ENCODE results near the gene TBL1X. TPM values are rescaled to one million over a fixed set of nuclear protein-coding genes. Genes with fewer than 3 reads are reported as not detected.

The TBL1X gene
- total RNA-seq, 1 donor from 2014 or later, result 21.4 TPM

DNA sequence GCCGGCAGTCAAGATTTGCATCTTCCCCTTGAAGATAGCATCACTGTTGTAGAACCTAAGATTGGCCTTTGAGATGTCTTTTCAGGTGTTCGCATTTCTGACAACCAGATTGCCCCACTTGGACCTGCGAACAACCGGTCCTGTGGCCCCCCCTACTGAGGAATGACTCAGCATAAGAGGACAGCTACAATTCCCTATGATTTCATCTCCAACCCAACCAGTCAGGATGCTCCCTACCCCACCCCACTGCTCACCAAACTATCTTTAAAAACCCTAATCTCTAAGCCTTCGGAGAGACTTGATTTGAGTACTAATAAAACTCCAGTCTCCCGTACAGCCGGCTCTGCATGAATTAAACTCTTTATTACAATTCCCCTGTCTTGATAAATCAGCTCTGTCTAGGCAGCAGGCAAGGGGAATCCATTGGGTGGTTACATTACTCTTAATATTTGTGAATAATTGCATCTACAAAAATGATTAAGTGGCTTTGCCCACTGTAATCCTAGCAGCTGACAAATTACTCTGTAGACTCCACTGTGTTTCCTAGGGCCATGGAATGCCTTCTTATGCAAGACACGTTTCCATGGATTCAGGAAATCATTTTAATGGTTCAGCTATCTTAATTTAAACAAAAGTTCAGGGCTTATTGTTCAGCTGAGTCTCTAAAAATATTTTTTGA is 205.4 kb downstream of the TBL1X start:
- no peak overlapping the region for H3K4me3 Mint-ChIP-seq (ENCODE audit: unreplicated experiment)
- H3K27ac Mint-ChIP-seq (ENCODE audit: unreplicated experiment), result peak overlapping the region; percentile 39
- H3K36me3 Mint-ChIP-seq (ENCODE audit: low read depth), result peaks cover 4% of the 10 kb centered on the region
- DNase-seq (ENCODE audit: low spot score), result no peak
- TF ChIP-seq, protein P1, sequence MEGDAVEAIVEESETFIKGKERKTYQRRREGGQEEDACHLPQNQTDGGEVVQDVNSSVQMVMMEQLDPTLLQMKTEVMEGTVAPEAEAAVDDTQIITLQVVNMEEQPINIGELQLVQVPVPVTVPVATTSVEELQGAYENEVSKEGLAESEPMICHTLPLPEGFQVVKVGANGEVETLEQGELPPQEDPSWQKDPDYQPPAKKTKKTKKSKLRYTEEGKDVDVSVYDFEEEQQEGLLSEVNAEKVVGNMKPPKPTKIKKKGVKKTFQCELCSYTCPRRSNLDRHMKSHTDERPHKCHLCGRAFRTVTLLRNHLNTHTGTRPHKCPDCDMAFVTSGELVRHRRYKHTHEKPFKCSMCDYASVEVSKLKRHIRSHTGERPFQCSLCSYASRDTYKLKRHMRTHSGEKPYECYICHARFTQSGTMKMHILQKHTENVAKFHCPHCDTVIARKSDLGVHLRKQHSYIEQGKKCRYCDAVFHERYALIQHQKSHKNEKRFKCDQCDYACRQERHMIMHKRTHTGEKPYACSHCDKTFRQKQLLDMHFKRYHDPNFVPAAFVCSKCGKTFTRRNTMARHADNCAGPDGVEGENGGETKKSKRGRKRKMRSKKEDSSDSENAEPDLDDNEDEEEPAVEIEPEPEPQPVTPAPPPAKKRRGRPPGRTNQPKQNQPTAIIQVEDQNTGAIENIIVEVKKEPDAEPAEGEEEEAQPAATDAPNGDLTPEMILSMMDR (IDR thresholded peaks at IDR 0.05), result no peak
- H3K27me3 Mint-ChIP-seq (ENCODE audit: low read depth), result no peaks in the 10 kb centered on the region
- H3K9me3 Mint-ChIP-seq (ENCODE audit: low read depth), result peaks cover 13% of the 10 kb centered on the region
- H3K4me1 Mint-ChIP-seq (ENCODE audit: low read depth), result peaks cover 49% of the 10 kb centered on the region

DNA sequence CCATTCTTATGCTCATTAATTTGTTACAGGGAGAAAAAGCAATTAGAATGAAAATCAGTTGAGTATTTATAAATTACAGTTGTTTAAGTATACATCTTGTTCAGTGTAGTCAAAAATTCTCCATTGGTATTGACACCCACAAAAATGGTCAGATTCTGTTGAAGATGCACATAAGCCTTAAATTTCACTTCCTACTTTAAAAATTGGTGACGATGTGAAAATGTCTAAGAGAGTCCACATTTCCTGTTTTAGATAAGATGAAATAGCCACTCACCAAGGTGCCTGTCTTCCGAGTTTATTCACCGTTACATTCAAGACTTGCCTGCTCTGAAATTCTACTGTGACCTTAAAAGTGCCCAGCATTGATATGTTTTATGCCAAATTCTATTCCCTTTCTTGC is 207.1 kb downstream of the TBL1X start:
- Mint-ChIP-seq H3K9me3 (ENCODE audit: low read depth) (peaks cover 14% of the 10 kb centered on the region), H3K4me3 (ENCODE audit: unreplicated experiment) (no peak overlapping the region), H3K27ac (ENCODE audit: unreplicated experiment) (no peak overlapping the region), H3K27me3 (ENCODE audit: low read depth) (no peaks in the 10 kb centered on the region), H3K4me1 (ENCODE audit: low read depth) (peaks cover 40% of the 10 kb centered on the region), H3K36me3 (ENCODE audit: low read depth) (peaks cover 4% of the 10 kb centered on the region)
- TF ChIP-seq, protein P1 (IDR thresholded peaks at IDR 0.05), result no peak
- DNase-seq (ENCODE audit: low spot score), result no peak

DNA sequence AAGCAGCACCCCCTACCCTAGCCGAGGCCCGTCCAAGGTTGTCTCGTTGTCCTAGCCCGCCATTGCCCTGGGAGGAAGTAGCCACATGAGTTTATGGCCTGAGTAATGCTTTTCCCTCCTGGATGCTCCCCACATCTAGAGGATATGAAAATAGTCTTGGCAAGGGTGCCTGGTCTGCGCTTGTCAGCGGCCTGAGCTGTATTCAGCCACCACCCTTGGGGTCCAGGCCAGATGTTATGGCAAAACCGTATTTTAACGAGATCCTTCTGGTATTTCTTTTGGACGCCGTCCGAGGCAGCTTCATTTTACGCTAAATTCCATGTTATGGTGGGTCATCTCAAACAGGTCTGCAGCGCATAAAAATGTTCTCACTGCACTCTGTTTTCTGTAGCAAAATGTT is 211.4 kb downstream of the TBL1X start:
- Mint-ChIP-seq H3K4me3 (ENCODE audit: unreplicated experiment) (no peak overlapping the region), H3K36me3 (ENCODE audit: low read depth) (peaks cover 4% of the 10 kb centered on the region), H3K27me3 (ENCODE audit: low read depth) (no peaks in the 10 kb centered on the region), H3K27ac (ENCODE audit: unreplicated experiment) (no peak overlapping the region), H3K4me1 (ENCODE audit: low read depth) (peaks cover 13% of the 10 kb centered on the region), H3K9me3 (ENCODE audit: low read depth) (peaks cover 21% of the 10 kb centered on the region)
- DNase-seq (ENCODE audit: low spot score), result no peak
- TF ChIP-seq, protein P1 (IDR thresholded peaks at IDR 0.05), result no peak

DNA sequence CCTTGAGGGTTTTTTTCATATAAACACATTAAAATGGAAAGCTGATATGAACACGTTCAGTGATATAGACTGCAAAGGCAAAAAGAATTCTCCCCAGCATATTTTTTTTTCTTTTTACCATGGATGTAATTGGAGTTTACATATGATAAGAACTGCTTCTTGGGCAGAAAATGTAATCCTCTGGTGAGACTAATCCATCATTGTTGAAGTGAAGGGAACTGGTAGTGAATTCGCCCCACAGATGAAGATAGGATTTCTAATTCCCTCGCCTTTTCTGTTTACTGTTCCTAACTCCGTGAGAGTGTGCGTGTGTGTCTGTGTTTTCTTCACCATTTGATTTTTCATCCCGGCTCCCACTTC is 211.9 kb downstream of the TBL1X start:
- Mint-ChIP-seq H3K4me3 (ENCODE audit: unreplicated experiment) (no peak overlapping the region), H3K4me1 (ENCODE audit: low read depth) (peaks cover 12% of the 10 kb centered on the region), H3K36me3 (ENCODE audit: low read depth) (peaks cover 4% of the 10 kb centered on the region), H3K27me3 (ENCODE audit: low read depth) (no peaks in the 10 kb centered on the region), H3K9me3 (ENCODE audit: low read depth) (peaks cover 21% of the 10 kb centered on the region), H3K27ac (ENCODE audit: unreplicated experiment) (no peak overlapping the region)
- TF ChIP-seq, protein P1 (IDR thresholded peaks at IDR 0.05), result no peak
- DNase-seq (ENCODE audit: low spot score), result no peak

DNA sequence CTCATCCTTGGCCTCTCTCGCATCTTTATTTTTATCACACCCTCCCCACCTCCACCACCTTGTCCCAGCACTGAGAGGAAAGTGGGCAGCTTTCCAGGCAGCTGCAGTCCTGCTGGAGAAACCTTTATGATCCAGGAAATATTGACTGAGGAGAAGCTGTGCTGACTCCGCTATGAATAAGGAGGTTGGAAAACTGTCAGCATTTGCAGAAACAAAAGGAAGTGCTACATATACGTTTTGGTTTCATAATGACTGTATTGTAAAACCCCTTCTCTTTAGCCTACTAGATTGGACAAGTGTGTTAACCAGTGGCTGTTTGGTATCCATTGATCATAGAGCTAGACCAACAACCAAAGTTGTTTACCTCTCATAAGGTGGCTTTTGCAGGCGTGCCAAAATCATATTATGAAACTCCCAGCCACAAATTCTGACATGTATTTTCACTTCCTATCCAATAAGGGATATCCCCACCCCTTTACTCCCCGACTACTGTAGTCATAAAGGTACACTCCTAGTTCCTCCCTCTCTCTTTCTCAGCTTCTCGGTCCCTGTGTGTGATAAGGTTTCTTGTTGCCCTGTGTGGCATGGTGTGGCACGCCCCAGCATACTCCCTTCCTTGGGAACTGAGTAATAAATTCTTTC is 212.4 kb downstream of the TBL1X start:
- peaks cover 12% of the 10 kb centered on the region for H3K4me1 Mint-ChIP-seq (ENCODE audit: low read depth)
- H3K27ac Mint-ChIP-seq (ENCODE audit: unreplicated experiment), result peak overlapping the region; percentile 5
- no peak overlapping the region for H3K4me3 Mint-ChIP-seq (ENCODE audit: unreplicated experiment)
- peaks cover 21% of the 10 kb centered on the region for H3K9me3 Mint-ChIP-seq (ENCODE audit: low read depth)
- H3K27me3 Mint-ChIP-seq (ENCODE audit: low read depth), result no peaks in the 10 kb centered on the region
- TF ChIP-seq, protein P1 (IDR thresholded peaks at IDR 0.05), result no peak
- DNase-seq (ENCODE audit: low spot score), result no peak
- peaks cover 4% of the 10 kb centered on the region for H3K36me3 Mint-ChIP-seq (ENCODE audit: low read depth)

Measured in chondrocyte (in vitro differentiated cells).